HG02840 (cell line): ENCODE results near the gene PITX1.
"Not testable (repeated sequence)": the region's sequence is repeated elsewhere in the genome, so short reads cannot be mapped to it uniquely, and the experiment has no call there.

ENCODE experiments used
- ATAC-seq: cut with Tn5 transposase; IDR thresholded peaks from one replicate; pipeline ENCODE4 v1.9.1; 2021; ENCODE audit warnings: mild to moderate bottlenecking, moderate library complexity, moderate number of reproducible peaks; ENCODE audit not compliant: unreplicated experiment, low FRiP score

Gene PITX1

DNA sequence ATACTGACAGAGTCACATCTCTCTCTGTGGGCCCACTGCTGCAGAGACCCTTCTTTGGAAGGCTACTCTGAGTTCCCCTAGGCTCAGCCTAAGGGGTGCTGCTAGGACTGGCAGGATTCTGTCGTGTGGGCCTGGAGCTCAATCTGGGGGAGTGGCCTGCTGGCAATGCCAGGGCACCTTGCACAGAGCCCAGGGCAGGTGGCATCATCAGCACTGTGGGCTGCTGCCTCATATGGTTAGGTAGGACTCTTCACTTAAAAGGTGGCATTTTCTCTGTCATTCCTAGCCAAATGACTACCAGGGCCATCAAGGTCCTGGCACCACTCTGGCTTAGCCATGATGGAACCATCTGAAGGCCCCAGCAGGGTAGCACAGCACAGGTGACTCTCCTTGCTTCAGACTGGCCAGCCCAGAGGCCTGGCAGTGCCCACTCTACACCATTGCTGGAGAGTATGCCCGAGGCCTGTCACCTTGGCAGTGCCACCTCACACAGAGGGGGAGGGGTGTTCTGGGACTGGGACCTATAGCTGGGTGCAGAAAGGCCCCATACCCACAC, 21.9 kb downstream of the PITX1 start:
- no peak for ATAC-seq

DNA sequence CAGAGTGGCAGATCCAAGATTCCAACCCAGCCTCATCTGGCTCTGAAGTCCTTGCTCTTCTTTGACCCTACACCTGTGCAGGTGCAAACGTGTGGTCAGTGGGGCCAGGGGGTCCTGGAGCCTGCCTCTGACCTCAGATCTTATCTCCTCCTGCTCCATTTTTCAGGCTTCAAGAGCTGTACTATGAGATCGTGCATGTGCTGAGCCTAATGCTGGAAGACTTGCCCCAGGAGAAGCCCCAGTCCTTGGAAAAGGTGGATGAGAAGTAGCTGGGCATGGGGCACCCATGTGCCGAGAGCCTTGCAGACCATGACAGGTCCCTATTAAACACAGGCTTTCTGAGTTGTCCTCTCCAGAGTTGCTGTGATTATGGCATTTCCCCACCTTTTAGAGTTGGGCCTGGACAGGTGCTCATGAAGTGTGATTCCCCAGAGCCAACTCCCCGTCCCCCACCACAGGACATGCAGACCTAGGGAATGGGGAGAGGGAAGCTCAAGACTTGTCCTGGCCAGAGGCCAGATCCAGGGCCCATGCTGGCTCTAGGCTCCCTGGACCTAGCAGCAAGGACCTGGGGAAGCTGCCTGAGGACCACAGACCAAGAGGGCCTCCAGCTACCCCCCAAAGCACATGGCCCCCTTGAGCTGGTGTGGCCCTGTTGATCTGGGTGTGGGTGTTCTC, 22.5 kb downstream of the PITX1 start:
- no peak for ATAC-seq

DNA sequence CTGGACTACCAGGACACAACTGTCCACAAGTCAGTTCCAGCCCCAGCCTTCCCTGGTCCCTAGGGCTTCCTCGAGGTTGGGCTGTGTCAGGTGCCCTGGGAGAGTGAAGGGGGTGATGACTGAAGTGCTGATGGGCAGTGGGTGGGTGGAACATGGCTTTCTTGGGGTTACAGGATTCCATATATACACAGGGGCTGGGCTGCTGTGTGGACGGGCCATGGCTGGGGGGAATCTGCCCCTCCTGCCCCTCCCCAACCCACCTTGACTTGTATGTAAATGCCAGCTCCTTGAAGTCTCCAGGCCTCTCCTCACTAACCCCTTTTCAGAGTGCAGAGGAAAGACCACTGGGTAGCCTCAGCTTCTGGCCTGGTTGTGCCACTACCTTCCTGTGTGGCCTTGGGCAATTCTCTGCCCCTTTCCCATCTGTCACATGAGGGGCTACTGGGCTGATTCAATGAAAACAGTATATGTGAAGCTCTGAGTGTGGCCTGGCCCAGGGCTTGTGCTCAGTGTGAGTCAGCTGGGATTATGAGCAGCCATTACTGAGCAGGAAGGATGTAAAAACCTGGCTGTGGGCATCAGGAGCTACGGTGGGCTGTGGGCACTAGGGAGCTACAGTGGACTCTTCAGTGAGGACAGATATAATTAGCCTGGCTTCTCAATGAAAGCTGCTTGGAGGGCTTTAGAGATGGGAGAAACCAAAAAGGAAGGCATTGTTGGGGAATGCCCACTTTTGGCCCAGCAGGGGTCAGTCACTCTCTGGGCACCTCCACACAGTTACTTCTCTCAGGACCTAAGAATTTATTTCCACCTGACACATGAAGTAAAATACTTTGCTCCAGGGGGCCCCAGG, 23.3 kb downstream of the PITX1 start:
- no peak for ATAC-seq

DNA sequence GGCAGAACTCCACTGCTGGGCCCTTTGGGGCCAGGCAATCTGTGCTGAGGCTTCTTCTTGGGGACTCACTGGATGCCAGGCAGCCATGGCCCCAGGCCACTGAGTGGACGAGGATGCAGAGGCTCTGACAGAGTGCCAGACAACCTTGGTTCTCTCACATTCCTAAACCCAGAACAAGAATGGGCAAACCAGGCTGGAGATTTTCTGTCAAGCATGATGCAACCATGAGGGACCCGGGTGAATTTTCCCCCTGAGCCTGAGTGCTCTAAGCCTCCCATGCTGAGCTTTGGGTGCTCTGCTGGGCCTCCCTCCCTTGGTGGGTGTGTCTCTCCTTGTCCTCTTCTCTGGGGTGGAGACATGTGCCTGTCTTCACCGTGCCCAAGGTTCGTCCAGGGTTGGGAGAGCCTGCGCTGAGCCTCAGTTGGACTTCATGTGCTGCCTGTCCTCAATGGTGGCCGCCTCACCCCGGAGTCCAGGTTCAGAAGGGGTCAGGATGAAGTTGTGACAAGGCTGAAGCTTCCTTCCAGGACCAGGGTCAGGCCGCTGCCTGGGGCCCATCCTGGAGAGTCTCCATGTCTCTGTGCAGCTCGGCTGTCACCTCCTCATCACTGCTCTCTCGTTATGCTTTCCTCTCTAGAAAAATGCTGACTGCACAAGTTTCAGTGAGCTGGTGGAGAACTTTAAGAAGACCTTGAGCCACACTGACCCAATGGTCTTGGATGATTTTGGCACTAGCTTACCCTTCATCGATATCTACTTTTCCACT, 24.1 kb downstream of the PITX1 start:
- ATAC-seq = no peak

DNA sequence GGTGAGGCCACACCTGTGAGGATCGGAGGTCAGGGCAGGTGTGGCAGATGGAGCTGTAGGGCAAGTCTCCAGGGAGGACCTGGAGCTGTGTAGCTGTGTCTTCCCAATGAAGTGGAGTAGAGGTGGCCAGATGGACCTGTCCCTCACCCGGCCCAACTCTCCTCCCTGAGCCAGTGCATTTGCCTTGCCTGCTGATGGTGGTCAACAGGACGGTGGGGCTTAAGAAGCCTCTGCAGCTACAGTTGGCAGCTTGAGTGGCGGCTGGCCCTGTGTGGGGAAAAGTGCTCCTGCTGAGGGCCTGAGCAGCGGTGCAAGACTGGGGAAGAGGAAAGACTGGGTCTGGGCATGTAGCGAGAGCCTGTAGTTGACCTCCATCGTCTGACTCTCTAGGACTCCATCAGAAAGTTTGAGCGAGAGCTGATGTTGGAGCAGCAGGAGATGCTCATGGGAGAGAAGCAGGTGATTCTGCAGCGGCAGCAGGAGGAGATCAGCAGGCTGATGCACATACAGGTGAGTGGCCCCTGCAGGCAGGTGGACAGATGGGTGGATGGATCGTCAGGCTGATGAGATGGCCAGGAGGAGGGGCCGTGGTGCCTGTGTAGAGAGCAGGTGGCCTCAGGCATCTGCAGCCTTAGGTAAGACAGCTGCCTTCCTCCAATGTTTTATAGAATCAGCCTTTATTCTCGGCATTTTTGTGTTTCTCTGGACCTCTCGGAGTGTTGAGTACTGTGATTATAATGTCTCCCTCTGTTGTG, 24.9 kb downstream of the PITX1 start:
- no peak for ATAC-seq

DNA sequence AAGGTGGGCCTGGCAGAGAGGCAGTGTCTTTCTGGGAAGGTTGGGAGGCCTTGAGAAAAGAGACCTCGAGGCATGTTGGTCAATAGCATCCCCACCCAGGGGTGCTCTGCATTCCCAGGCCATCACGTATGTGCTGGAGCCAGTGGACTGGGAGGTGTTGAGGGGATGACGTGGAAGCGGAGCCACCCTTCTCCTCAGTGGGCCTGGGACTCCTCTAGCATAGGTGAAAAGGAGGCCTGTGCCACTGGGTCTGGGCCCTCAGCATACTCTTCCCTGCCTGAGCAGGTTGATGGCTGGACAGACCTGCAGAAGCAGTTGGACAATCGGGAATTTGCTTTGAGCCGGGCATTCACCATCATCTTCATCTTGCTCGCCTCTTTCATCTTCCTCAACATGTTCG, 25.5 kb downstream of the PITX1 start:
- no peak for ATAC-seq

DNA sequence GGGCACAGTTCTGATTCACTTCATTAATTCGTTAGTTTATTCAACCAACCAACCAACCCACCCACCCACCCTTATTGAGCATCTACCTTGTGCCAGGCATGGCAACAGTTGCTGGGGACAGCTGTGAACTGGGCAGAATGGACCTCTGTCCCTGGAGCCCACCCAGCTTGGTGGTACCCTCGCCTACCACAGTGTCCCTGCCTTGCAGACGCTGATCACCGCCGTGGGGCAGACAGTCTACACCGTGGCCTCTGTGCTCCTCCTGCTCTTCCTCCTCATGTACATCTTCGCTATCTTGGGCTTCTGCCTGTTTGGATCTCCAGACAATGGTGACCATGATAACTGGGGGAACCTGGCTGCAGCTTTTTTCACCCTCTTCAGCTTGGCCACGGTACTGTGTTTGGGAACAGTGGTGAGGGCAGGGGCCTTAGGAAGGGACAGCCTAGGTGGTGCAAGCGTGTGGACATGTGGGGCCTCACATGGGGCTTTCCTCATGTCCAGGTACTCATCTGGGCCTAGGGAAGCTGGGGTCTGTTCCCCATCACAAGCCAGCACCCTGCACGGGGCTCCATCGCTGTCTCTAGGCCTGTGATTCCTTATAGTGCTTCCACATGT, 26.2 kb downstream of the PITX1 start:
- ATAC-seq = no peak

DNA sequence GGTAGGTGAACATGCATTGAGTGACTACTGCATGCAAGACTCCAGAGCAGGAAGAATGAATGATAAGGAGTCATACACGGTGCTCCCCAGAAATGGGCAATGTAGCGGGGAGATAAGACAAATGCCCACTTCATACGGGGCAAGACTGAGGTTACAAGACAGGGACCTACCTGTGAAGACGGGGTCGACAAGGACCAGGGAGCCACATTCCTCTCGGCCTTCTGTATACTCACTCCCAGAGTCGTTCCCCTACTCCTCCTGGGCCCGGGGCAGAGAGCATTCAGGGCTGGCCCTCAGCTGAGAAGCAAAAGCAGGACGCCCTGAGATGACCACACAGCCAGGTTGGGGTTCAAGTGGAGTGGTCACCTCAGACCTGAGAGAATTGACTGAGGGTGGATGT, 26.7 kb downstream of the PITX1 start:
- ATAC-seq = no peak

DNA sequence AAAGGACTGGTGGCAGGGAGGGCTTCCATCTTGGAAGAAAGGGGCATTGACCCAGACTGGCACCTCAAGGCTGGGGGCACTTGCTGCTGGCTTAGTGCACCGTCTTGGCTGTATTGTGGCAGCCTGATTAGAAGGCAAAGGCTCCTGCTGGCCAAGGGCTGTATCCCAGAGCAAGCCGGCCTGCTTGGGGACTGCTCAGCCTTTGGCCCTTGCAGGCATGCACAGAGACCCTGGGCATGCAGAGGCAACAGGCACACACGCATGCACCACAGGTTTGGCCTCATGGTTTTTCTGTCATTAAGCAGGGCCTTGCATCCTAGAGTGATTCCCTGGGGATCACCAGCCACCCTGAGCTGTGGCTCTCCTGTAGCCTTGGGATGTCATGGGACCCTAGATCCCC, 29.0 kb downstream of the PITX1 start:
- ATAC-seq = no peak

DNA sequence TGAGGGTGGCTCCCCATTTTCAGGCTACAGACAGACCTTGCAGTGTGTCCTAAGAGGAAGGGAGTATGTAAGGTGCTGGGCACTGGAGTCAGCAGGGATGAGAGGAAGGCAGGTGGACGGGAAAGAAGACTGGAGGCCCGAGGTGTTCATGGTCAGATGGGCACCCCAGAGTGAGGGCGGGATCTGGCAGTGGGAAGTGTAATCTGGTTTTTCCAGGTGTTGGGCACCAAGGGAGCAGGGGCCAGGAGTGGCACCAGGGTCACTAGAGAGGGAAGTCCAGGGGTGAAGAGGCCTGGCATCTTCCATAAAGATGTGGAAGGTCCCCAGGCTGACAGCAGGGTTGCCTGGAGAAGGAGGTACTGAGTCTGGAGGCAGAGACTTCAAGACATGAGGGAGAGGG, 29.7 kb downstream of the PITX1 start:
- no peak for ATAC-seq

DNA sequence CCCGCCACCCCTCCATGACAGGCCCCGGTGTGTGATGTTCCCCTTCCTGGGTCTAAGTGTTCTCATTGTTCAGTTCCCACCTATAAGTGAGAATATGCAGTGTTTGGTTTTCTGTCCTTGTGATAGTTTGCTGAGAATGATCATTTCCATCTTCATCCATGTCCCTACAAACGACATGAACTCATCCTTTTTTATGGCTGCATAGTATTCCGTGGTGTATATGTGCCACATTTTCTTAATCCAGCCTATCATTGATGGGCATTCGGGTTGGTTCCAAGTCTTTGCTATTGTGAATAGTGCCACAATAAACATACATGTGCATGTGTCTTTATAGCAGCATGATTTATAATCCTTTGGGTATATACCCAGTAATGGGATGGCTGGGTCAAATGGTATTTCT, 36.0 kb downstream of the PITX1 start:
- ATAC-seq = not testable (repeated sequence)

DNA sequence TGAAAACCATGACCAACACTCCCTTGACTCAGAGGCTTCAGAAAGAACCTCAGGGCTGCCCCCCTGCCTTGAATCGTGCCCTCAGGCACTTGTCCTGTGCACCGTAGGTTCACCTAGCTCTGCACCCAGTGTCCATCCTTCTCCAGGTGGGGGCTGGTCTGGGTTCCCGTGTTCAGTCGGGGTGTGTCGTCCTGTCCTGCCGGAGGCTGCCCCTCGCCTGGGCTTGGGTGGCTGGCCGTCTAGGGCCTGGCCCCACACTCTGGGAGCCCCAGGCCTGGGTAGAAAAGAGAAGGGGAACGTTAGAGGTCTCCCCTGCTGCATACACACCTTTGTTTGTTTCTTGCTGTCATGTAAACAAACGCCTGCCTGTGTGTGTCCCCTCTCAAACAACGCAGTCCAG, 37.0 kb downstream of the PITX1 start:
- ATAC-seq = no peak

DNA sequence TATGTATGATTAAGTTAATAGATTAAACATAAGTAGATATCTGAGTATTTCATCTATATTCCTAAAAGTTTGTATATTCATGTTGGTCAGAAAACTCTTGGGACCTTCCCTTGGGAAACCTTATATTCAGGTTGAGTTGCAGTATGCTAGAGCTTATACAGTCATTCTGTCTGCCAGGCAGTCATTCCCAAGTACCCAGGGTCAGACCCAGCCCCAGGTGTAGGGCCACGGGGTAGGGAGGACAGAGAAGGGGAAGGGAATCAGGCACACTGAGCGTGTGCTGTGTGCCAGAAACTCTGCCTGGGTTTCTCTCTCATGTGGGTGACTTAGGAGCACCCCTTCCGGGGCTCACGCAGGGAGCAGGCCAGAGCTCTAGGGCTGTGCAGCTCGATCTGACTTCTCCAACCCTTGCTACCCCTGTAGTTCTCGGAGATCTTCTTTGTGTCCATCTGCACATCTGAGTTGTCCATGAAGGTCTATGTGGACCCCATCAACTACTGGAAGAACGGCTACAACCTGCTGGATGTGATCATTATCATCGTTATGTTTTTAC, 38.1 kb downstream of the PITX1 start:
- ATAC-seq = no peak

DNA sequence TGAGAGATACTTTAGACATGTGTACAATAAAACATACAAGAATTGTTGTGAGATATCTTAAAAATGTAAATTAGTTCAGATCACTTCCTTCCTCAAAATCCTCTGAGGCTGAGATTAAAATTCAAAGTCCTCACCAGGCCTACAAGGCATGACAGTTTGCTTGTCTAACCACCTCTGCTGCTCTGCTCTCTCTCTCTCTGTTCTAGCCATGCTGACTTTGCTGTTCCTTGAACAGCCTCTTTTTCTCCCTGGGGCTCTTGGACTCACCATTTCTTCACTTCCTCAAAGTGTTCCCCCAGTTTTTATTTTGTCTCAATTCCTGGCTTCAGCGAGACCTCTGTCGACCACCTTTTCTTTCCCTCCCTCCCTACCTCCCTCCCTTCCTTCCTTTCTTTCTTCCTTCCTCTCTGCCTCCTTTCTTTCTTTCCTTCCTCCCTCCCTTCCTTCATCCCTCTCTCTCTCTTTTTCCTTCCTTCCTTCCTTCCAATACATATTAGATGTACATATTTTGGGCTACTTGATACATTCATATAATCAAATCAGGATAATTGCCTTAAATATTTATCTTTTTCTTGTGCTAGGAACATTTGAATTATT, 39.4 kb downstream of the PITX1 start:
- ATAC-seq = no peak

DNA sequence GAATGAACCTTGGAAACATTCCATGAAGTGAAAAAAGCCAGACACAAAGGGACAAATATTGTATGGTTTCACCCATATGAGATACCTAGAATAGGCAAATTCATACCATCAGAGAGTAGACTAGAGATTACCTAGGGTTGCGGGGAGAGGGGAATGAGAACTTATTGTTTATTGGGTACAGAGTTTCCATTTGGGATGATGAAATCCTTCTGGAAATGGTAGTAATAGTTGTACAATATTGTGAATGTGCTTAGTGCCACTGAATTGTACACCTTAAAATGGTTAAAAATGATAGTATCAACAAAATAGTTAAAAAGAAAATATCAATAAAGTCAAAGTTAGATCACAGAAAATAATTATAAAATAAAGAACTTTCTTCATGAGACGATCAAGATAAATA, 40.9 kb downstream of the PITX1 start:
- no peak for ATAC-seq

DNA sequence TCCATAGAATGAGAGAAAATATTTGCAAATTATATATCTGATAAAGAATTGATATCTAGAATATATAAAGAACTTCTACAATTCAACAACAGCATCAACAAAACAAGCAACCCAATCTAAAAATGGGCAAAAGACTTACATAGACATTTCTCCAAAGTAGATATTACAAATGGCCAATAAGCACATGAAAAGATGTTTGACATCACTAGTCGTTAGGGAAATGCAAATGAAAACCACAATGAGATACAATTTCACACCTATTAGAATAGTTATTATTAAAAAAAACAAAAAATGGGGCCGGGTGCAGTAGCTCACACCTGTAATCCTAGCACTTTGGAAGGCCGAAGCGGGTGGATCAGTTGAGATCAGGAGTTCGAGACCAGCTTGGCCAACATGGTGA, 41.9 kb downstream of the PITX1 start:
- ATAC-seq = no peak

DNA sequence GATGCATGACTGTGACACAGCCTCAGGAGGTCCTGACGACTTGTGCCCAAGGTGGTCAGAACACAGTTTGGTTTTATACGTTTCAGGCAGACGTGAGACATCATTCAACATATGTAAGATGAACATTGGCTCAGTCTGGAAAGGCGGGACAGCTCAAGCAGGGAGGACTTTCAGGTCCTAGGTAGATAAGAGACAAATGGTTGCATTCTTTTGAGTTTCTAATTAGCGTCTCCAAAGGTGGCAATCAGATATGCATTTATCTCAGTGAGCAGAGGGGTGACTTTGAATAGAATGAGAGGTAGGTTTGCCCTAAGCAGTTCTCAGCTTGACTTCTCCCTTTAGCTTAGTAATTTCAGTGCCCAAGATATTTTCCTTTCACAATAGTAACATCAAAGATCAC, 43.8 kb downstream of the PITX1 start:
- ATAC-seq = not testable (repeated sequence)

DNA sequence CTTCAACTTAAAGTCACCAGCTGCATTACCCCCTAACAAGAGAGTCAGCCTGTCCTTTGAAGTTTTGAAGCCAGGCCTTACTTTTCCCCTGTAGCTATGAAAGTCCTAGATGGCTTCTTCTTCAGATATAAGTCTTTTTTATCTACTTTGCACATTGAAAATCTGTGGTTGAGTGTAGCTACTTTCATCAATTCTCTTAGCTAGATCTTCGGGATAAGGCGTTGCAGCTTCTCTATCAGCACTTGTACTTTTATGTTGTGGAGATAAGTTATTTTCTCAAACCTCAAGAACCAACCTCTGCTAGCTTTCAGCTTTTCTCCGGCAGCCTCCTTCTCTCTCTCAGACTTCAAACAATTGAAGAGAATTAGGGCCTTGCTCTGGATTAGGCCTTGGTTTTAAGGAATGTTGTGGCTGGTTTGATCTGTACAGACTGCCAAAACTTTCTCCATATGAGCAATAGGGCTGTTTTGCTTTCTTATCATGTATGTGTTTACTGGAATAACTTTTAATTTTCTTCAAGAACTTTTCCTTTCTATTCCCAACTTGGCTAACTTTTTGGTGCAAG, 44.7 kb downstream of the PITX1 start:
- ATAC-seq = no peak

DNA sequence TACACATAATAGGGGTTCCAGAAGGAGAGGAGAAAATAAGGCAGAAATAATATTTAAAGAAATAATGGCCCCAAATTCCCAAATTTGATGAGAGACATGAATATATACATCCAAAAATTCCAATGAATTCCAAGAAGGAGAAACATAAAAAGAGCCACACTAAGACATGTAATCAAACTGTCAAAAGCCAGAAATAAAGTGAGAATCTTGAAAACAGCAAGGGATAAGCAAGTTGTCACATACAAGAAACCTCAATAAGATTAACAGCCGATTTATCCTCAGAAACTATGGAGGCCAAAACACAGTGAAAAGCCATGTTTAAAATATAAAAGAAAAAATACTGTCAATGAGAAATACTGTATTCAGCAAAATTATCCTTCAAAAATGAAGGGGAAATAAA, 51.8 kb downstream of the PITX1 start:
- no peak for ATAC-seq
